Transverse colon (tissue), 4 donors: ENCODE measurements around the gene CHRNB1. TPM values are rescaled to one million over a fixed set of nuclear protein-coding genes. Genes with fewer than 3 reads are reported as not detected.

ENCODE experiments used
- DNase-seq: peaks from one replicate; pipeline ENCODE4 v3.0.0-alpha.2; 2019
- H3K27ac ChIP-seq, 4 donors: fragments of 200-600 bp; sonication (generic); 2 replicates each; pipeline ENCODE4 v1.5.1; 2016 to 2018; ENCODE audit warnings: inconsistent platforms in 4 of 4
- H3K27me3 ChIP-seq: fragments of 200-600 bp; sonication (generic); 2 replicates; pipeline ENCODE4 v1.5.1; 2017; ENCODE audit warnings: inconsistent platforms
- H3K36me3 ChIP-seq, 4 donors: fragments of 200-600 bp; sonication (generic); 2 replicates each; pipeline ENCODE4 v1.5.1; 2017 to 2019; ENCODE audit warnings: inconsistent platforms in 4 of 4
- H3K4me1 ChIP-seq, 4 donors: fragments of 200-600 bp; sonication (generic); 2 replicates each; pipeline ENCODE4 v1.5.1; 2017 to 2020; ENCODE audit warnings: inconsistent platforms in 4 of 4
- H3K4me3 ChIP-seq, 4 donors: fragments of 200-600 bp; sonication (generic); 1 replicate in 1 of 4; 2 replicates in 3 of 4; pipeline versions ENCODE4 v1.5.1 to v1.6.1; 2017 to 2019; ENCODE audit warnings: inconsistent platforms in 4 of 4
- H3K9me3 ChIP-seq, 2 donors: fragments of 200-600 bp; sonication (generic); 2 replicates each; pipeline ENCODE4 v1.5.1; 2017 to 2019; ENCODE audit warnings: inconsistent platforms in 2 of 2
- EP300 ChIP-seq: sonication (generic); formaldehyde crosslinking; IDR thresholded peaks from one replicate; pipeline ENCODE4 v1.6.1; 2017; ENCODE audit warnings: antibody characterized with exemption, low read depth
- POLR2A ChIP-seq: fragments of 450-650 bp; IDR thresholded peaks from one replicate; pipeline ENCODE4 v1.6.1; 2016; ENCODE audit warnings: antibody characterized with exemption, mild to moderate bottlenecking, moderate library complexity
- POLR2AphosphoS5 ChIP-seq, 3 donors: sonication (generic); formaldehyde crosslinking; IDR thresholded peaks; one replicate each; pipeline ENCODE4 v1.6.1; 2016; ENCODE audit warnings: antibody characterized with exemption in 3 of 3
- WGBS, 2 donors: methylation state at CpG; one replicate each; pipeline ENCODE4 v1.1.5; 2018; ENCODE audit warnings: low coverage in 1 of 2; 5-methylcytosine and 5-hydroxymethylcytosine counted together
- in situ Hi-C, 4 donors: fragments of 200-750 bp; cut with MboI; loops; one replicate each; pipeline versions ENCODE4 v1.15.0 to v1.15.1; 2017; ENCODE audit warnings: low sequenced_read_pairs in 3 of 4, low pct_ligation_motif_present in 1 of 4, low pct_unique_long_range_greater_than_20kb in 1 of 4
- intact Hi-C: fragments of 100-400 bp; cut with DNase I; formaldehyde crosslinking; loops from one replicate; pipeline ENCODE4 v1.15.1; 2023; ENCODE audit warnings: low total_unique reads
- total RNA-seq, 4 donors: library from RNA; depleted of rRNA; stranded (reverse); fragments of >200 nt; gene quantifications; one replicate each; pipeline ENCODE4 v1.1.0, GENCODE V29; 2016
- TF ChIP-seq, protein P1 (sequence below), 5 experiments: fragments of 200-600 bp in 3 of 5; fragments of 450-650 bp in 2 of 5; sonication (generic) in 3 of 5; IDR thresholded peaks; 1 replicate in 2 of 5; 2 replicates in 3 of 5; pipeline ENCODE4 v1.5.1; 2016 to 2017; ENCODE audit warnings: antibody characterized with exemption in 5 of 5, inconsistent platforms in 3 of 5, mild to moderate bottlenecking in 2 of 5, moderate library complexity in 1 of 5

CHRNB1 gene
- total RNA-seq, 4 donors from 2014 or later, result 5.8 to 10.3 (median 8.9) TPM; not detected in 1

DNA sequence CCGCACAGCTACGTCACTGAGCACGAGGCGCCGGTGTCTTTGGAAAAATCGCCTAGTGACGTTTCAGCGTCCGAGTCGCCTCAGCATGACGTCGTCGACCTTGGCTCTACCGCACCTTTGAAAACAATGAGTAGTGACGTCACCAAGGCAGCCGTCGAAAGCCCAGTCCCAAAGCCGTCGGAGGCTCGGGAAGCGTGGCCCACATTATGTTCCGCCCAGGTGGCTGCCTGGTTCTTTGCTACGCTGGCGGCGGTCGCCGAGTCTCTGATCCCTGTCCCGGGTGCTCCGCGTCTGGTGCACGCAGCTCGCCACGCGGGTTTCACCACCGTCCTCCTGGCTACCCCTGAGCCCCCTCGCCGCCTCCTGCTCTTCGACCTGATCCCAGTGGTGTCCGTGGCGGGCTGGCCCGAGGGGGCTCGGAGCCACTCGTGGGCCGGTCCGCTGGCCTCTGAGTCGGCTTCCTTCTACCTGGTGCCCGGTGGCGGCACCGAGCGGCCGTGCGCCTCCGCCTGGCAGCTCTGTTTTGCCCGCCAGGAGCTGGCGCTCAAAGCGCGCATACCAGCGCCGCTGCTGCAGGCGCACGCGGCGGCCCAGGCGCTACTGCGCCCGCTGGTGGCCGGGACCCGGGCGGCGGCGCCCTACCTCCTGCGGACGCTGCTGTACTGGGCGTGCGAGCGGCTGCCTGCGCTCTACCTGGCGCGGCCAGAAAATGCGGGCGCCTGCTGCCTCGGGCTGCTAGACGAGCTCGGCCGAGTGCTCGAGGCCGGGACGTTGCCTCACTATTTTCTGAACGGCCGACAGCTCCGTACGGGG is 8.1 kb upstream of the CHRNB1 start:
- peaks cover 40% of the 10 kb centered on the region for H3K27me3 ChIP-seq
- H3K27ac ChIP-seq, result peak overlapping the region; percentile 82 to 90 (median 87)
- peak overlapping the region; percentile 18 to 79 (median 36) for H3K4me3 ChIP-seq
- peak; percentile 88 for DNase-seq
- peak; percentile 63 for TF ChIP-seq POLR2A
- TF ChIP-seq POLR2AphosphoS5 (IDR thresholded peaks at IDR 0.05), result peak in 2 of 3 donors; percentile 56 to 68
- TF ChIP-seq, protein P1, sequence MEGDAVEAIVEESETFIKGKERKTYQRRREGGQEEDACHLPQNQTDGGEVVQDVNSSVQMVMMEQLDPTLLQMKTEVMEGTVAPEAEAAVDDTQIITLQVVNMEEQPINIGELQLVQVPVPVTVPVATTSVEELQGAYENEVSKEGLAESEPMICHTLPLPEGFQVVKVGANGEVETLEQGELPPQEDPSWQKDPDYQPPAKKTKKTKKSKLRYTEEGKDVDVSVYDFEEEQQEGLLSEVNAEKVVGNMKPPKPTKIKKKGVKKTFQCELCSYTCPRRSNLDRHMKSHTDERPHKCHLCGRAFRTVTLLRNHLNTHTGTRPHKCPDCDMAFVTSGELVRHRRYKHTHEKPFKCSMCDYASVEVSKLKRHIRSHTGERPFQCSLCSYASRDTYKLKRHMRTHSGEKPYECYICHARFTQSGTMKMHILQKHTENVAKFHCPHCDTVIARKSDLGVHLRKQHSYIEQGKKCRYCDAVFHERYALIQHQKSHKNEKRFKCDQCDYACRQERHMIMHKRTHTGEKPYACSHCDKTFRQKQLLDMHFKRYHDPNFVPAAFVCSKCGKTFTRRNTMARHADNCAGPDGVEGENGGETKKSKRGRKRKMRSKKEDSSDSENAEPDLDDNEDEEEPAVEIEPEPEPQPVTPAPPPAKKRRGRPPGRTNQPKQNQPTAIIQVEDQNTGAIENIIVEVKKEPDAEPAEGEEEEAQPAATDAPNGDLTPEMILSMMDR (IDR thresholded peaks at IDR 0.05), result peak in 4 of 5 experiments; percentile 70 to 90 (median 81)
- no peak for TF ChIP-seq EP300
- H3K9me3 ChIP-seq, result no peaks in the 10 kb centered on the region
- in situ Hi-C loops (loop anchor here in 2 of 4 donors (10.0 kb wide), 2 partner anchors 72 to 82 kb away; partner anchors contain the start of genes KCTD11 (in 1 of the 2) and TMEM95 (in 1 of the 2)), intact Hi-C loops (loop anchor here (1.0 kb wide), 1 partner anchor 80 kb away; no protein-coding TSS in a partner anchor)
- peaks cover 26 to 51% (median 43%) of the 10 kb centered on the region in 4 donors for H3K4me1 ChIP-seq
- no peaks in the 10 kb centered on the region for H3K36me3 ChIP-seq
- 7% methylated on average over 87 of the region's 92 CpGs; no CpG with 5 or more reads in 1 of the 2 donors for WGBS, 2 donors

DNA sequence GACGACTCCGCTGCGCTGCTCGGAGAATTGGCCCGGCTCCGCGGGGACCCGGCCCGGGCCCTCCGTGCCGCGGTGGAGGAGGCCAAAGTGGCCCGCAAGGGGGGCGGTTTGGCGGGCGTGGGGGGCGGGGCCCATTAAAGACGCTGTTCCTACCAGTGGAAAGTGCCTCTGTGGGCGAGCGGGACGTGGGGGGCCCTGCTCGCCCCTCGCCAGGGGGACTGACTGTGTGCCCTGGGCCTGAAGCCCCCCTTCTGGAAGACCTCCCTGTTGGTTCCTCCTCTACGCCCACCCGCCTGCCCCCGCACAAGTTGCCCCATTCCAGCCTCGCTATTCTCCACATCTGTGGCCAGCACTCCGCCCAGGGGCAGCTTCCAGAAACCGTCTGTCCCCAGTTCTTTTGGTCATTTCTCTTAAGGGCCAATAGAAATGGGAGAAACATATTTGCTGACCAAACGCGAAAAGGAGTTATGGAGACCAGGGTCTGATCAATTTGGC is 7.4 kb upstream of the CHRNB1 start:
- H3K36me3 ChIP-seq, result no peaks in the 10 kb centered on the region
- H3K27me3 ChIP-seq, result peaks cover 44% of the 10 kb centered on the region
- peak overlapping the region; percentile 82 to 90 (median 87) for H3K27ac ChIP-seq
- H3K4me1 ChIP-seq, result peaks cover 26 to 51% (median 43%) of the 10 kb centered on the region in 4 donors
- no peaks in the 10 kb centered on the region for H3K9me3 ChIP-seq
- intact Hi-C loops (loop anchor here (1.0 kb wide), 1 partner anchor 81 kb away; no protein-coding TSS in a partner anchor), in situ Hi-C loops (loop anchor here in 2 of 4 donors (10.0 kb wide), 2 partner anchors 73 to 83 kb away; partner anchors contain the start of genes KCTD11 (in 1 of the 2) and TMEM95 (in 1 of the 2))
- WGBS, 2 donors, result 38 to 40% methylated on average over 3 to 27 of the region's 31 CpGs
- no peak for DNase-seq
- H3K4me3 ChIP-seq, result peak overlapping the region; percentile 14 to 79 (median 32)
- TF ChIP-seq, protein P1 (IDR thresholded peaks at IDR 0.05), result no peak
- TF ChIP-seq POLR2AphosphoS5 (IDR thresholded peaks at IDR 0.05), result no peak

GRCh38 chr17:7437950-7438614 is 6.8 kb upstream of the CHRNB1 start:
- no peak overlapping the region for H3K27ac ChIP-seq
- H3K4me3 ChIP-seq, result peak overlapping the region in 2 of 4 donors; percentile 6 to 79
- in situ Hi-C loops, result loop anchor here in 2 of 4 donors (10.0 kb wide), 2 partner anchors 73 to 83 kb away; partner anchors contain the start of genes KCTD11 (in 1 of the 2) and TMEM95 (in 1 of the 2)

More at GRCh38 chr17:7437950-7438614, 6.8 kb upstream of the CHRNB1 start:
- Histone ChIP-seq H3K9me3 (no peaks in the 10 kb centered on the region), H3K36me3 (no peaks in the 10 kb centered on the region), H3K4me1 (peaks cover 26 to 51% (median 43%) of the 10 kb centered on the region in 4 donors), H3K27me3 (peaks cover 44% of the 10 kb centered on the region)
- TF ChIP-seq EP300, result no peak
- no peak for TF ChIP-seq POLR2AphosphoS5 (IDR thresholded peaks at IDR 0.05)
- TF ChIP-seq POLR2A, result no peak
- TF ChIP-seq, protein P1 (IDR thresholded peaks at IDR 0.05), result no peak
- WGBS, 2 donors, result 36 to 80% methylated on average over 5 to 46 of the region's 48 CpGs
- intact Hi-C loops, result loop anchor here (1.0 to 2.0 kb wide), 2 partner anchors 47 to 82 kb away; partner anchors contain the start of gene POLR2A
- DNase-seq, result peak; percentile 54
